CD14-positive monocyte (primary cell): ENCODE results near the gene AKR1B1. TPM values are rescaled to one million over a fixed set of nuclear protein-coding genes. Genes with fewer than 3 reads are reported as not detected.

Experiments
- DNase-seq, 3 donors: peaks; one replicate each; pipeline ENCODE4 v3.0.0-alpha.2; 2011 to 2022
- H2AFZ ChIP-seq: 2 replicates; pipeline ENCODE4 v1.6.0; 2012; ENCODE audit warnings: mild to moderate bottlenecking, low read depth, low read length, inconsistent platforms; ENCODE audit not compliant: insufficient read depth, poor library complexity, severe bottlenecking
- H3K27ac ChIP-seq, 2 donors: 1 replicate in 1 of 2; 2 replicates in 1 of 2; pipeline ENCODE4 v1.5.1; 2012 to 2013; ENCODE audit warnings: low read length in 2 of 2, control low read depth in 1 of 2, inconsistent platforms in 1 of 2, low read depth in 1 of 2, mild to moderate bottlenecking in 1 of 2
- H3K27me3 ChIP-seq, 2 donors: one replicate each; pipeline versions ENCODE4 v1.6.0 to v1.6.1; 2011 to 2013; ENCODE audit warnings: low read length in 2 of 2; ENCODE audit not compliant: control insufficient read depth in 2 of 2, insufficient read depth in 2 of 2
- H3K36me3 ChIP-seq, 2 donors: replicated peaks in 1 of 2; 1 replicate in 1 of 2; 2 replicates in 1 of 2; pipeline versions ENCODE4 v1.5.1 to v1.6.1; 2012 to 2013; ENCODE audit warnings: low read length in 2 of 2, control low read depth in 1 of 2, inconsistent platforms in 1 of 2, mild to moderate bottlenecking in 1 of 2; ENCODE audit not compliant: insufficient read depth in 2 of 2, control insufficient read depth in 1 of 2
- H3K4me1 ChIP-seq, 2 donors: 1 replicate in 1 of 2; 2 replicates in 1 of 2; pipeline versions ENCODE4 v1.5.1 to v1.6.1; 2012 to 2013; ENCODE audit warnings: low read length in 2 of 2, control low read depth in 1 of 2, inconsistent platforms in 1 of 2, mild to moderate bottlenecking in 1 of 2, moderate library complexity in 1 of 2; ENCODE audit not compliant: insufficient read depth in 2 of 2, control insufficient read depth in 1 of 2
- H3K4me2 ChIP-seq: replicated peaks from 2 replicates; pipeline ENCODE3; 2012; ENCODE audit warnings: low read length, moderate library complexity, mild to moderate bottlenecking; ENCODE audit not compliant: poor library complexity, severe bottlenecking; ENCODE audit errors: extremely low read depth
- H3K4me3 ChIP-seq, 3 experiments: fragments of 200-600 bp in 1 of 3; sonication (generic) in 1 of 3; replicated peaks in 1 of 3; 1 replicate in 2 of 3; 2 replicates in 1 of 3; pipeline ENCODE4 v1.5.1; 2011 to 2013; ENCODE audit warnings: low read length in 3 of 3, mild to moderate bottlenecking in 3 of 3, control low read depth in 2 of 3, low read depth in 2 of 3, inconsistent platforms in 1 of 3, moderate library complexity in 1 of 3
- H3K79me2 ChIP-seq: 2 replicates; pipeline ENCODE4 v1.6.0; 2012; ENCODE audit warnings: mild to moderate bottlenecking, control low read depth, inconsistent platforms, low read length, moderate library complexity; ENCODE audit not compliant: insufficient read depth
- H3K9ac ChIP-seq: 2 replicates; pipeline ENCODE4 v1.6.0; 2017; ENCODE audit warnings: low read length, mild to moderate bottlenecking; ENCODE audit not compliant: insufficient read depth, poor library complexity, severe bottlenecking
- H3K9me3 ChIP-seq, 2 donors: replicated peaks in 1 of 2; 1 replicate in 1 of 2; 2 replicates in 1 of 2; pipeline versions ENCODE4 v1.5.1 to v1.6.1; 2012 to 2013; ENCODE audit warnings: low read length in 2 of 2, control low read depth in 1 of 2; ENCODE audit not compliant: control insufficient read depth in 1 of 2, insufficient read depth in 1 of 2
- H4K20me1 ChIP-seq: 2 replicates; pipeline ENCODE4 v1.6.0; 2012; ENCODE audit warnings: mild to moderate bottlenecking, low read length, control low read depth, moderate library complexity; ENCODE audit not compliant: insufficient read depth
- H3K27ac Mint-ChIP-seq, 7 donors: one replicate each; pipeline ENCODE4 v1.8.0; 2020; ENCODE audit warnings: mild to moderate bottlenecking in 7 of 7, mixed read lengths in 7 of 7, moderate library complexity in 6 of 7, inconsistent platforms in 2 of 7
- H3K27me3 Mint-ChIP-seq, 3 donors: one replicate each; pipeline ENCODE4 v1.8.0; 2021 to 2022; ENCODE audit warnings: low read depth in 3 of 3, mild to moderate bottlenecking in 3 of 3, mixed read lengths in 3 of 3, moderate library complexity in 3 of 3, inconsistent platforms in 1 of 3
- H3K36me3 Mint-ChIP-seq, 2 donors: one replicate each; pipeline ENCODE4 v1.8.0; 2020; ENCODE audit warnings: mixed read lengths in 2 of 2, inconsistent platforms in 1 of 2, mild to moderate bottlenecking in 1 of 2
- H3K4me1 Mint-ChIP-seq: one replicate; pipeline ENCODE4 v1.8.0; 2020; ENCODE audit warnings: mild to moderate bottlenecking, mixed read lengths
- H3K4me3 Mint-ChIP-seq, 2 donors: one replicate each; pipeline ENCODE4 v1.8.0; 2020; ENCODE audit warnings: mild to moderate bottlenecking in 2 of 2, mixed read lengths in 2 of 2, moderate library complexity in 1 of 2
- H3K9me3 Mint-ChIP-seq, 7 donors: one replicate each; pipeline ENCODE4 v1.8.0; 2020 to 2022; ENCODE audit warnings: mixed read lengths in 7 of 7, mild to moderate bottlenecking in 6 of 7, moderate library complexity in 6 of 7, inconsistent platforms in 2 of 7
- CTCF ChIP-seq: fragments of 200-600 bp; IDR thresholded peaks from one replicate; pipeline ENCODE4 v1.8.0; 2022; ENCODE audit warnings: antibody characterized with exemption, mild to moderate bottlenecking
- WGBS: methylation state at CpG from one replicate; pipeline ENCODE4 v1.1.5; 2013; ENCODE audit warnings: missing lambda C conversion rate; ENCODE audit not compliant: insufficient coverage; 5-methylcytosine and 5-hydroxymethylcytosine counted together
- intact Hi-C, 2 donors: fragments of 100-400 bp; cut with micrococcal nuclease; formaldehyde crosslinking; loops; one replicate each; pipeline versions ENCODE4 v1.15.0 to v1.15.1; 2023
- polyA plus RNA-seq, 3 donors: library from polyadenylated mRNA; depleted of rRNA in 1 of 3; unstranded in 2 of 3; stranded (reverse) in 1 of 3; fragments of 300-500 nt in 2 of 3; fragments of >200 nt in 1 of 3; fragmentation: Illumina TruSeq in 2 of 3; gene quantifications; 1 replicate in 2 of 3; 2 replicates in 1 of 3; pipeline ENCODE4 v1.2.3, GENCODE V29; 2012 to 2021

The AKR1B1 gene
- polyA plus RNA-seq, 3 donors: 50.1 to 66.4 (median 62.6) TPM

DNA sequence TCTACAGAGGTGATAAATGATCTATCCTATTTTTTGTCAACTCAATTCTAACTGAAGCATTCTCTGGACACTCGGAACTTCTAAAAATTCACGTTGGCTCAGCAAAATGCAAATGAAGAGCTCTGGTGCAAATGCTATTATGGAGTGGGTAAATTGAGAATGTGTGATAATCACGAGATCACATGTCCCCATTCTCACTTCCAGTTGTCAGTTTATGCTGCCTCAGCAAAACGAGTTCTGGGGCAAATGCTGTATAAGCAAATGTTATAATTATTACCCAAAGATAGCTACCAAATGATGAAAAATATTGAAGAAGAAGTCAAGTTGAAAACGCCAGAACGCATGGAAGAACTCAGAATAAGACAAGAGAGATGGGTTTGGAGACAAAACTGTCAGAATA is 29.4 kb downstream of the AKR1B1 start:
- Mint-ChIP-seq H3K27ac (no peak overlapping the region), H3K9me3 (peaks cover 0 to 3% (median 3%) of the 10 kb centered on the region in 7 donors), H3K27me3 (peaks cover 0 to 7% (median 4%) of the 10 kb centered on the region in 3 donors), H3K4me3 (no peak overlapping the region), H3K36me3 (no peaks in the 10 kb centered on the region), H3K4me1 (peaks cover 19% of the 10 kb centered on the region)
- no peak for TF ChIP-seq CTCF
- peaks cover 17 to 18% of the 10 kb centered on the region in 2 donors for H3K4me1 ChIP-seq
- no peaks in the 10 kb centered on the region for H3K79me2 ChIP-seq
- H3K27ac ChIP-seq: no peak overlapping the region
- H3K9ac ChIP-seq: no peak overlapping the region
- no peaks in the 10 kb centered on the region for H3K27me3 ChIP-seq
- no peak overlapping the region for H3K4me2 ChIP-seq
- intact Hi-C loops: no loop called here
- DNase-seq: no peak
- H3K4me3 ChIP-seq: no peak overlapping the region
- no CpG with 5 or more reads among the region's 6 CpGs for WGBS
- no peaks in the 10 kb centered on the region for H4K20me1 ChIP-seq
- no peaks in the 10 kb centered on the region for H3K36me3 ChIP-seq
- H2AFZ ChIP-seq: no peak overlapping the region
- no peaks in the 10 kb centered on the region for H3K9me3 ChIP-seq

DNA sequence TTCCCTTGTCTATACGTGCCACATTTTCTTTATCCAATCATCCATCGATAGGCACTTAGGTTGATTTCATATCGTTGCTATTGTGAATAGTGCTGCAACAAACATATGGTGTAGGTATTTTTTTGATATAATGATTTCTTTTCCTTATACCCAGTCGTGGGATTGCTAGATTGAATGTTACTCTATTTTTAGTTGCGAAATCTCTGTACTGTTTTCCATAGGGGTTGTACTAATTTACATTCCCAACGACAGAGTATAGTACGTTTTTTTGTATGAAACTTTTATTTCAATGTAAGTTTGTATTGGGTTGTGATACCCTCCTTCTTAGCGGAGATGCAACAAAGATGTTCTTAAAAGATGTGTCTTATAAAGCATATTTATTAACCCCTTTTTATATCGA is 30.0 kb downstream of the AKR1B1 start:
- TF ChIP-seq CTCF: no peak
- no peaks in the 10 kb centered on the region for H3K27me3 ChIP-seq
- intact Hi-C loops: no loop called here
- peaks cover 17 to 18% of the 10 kb centered on the region in 2 donors for H3K4me1 ChIP-seq
- no peak overlapping the region for H3K4me2 ChIP-seq
- Mint-ChIP-seq H3K4me3 (no peak overlapping the region), H3K9me3 (peaks cover 0 to 3% (median 3%) of the 10 kb centered on the region in 7 donors), H3K27ac (no peak overlapping the region), H3K27me3 (peaks cover 2 to 7% (median 4%) of the 10 kb centered on the region in 3 donors), H3K36me3 (no peaks in the 10 kb centered on the region), H3K4me1 (peaks cover 19% of the 10 kb centered on the region)
- no peak overlapping the region for H3K9ac ChIP-seq
- WGBS: no CpG with 5 or more reads among the region's 9 CpGs
- H3K9me3 ChIP-seq: no peaks in the 10 kb centered on the region
- no peaks in the 10 kb centered on the region for H4K20me1 ChIP-seq
- no peaks in the 10 kb centered on the region for H3K36me3 ChIP-seq
- no peak overlapping the region for H3K4me3 ChIP-seq
- no peak overlapping the region for H3K27ac ChIP-seq
- no peak overlapping the region for H2AFZ ChIP-seq
- no peak for DNase-seq
- no peaks in the 10 kb centered on the region for H3K79me2 ChIP-seq
